Ovary (tissue), 9 donors: Measurements from ENCODE around the gene TPRKB. TPM values are rescaled to one million over a fixed set of nuclear protein-coding genes. Genes with fewer than 3 reads are reported as not detected.

Experiments used
- DNase-seq, 5 donors: peaks; one replicate each; pipeline ENCODE4 v3.0.0-alpha.2; 2019 to 2020
- H3K27ac ChIP-seq, 2 donors: fragments of 200-600 bp; one replicate each; pipeline versions ENCODE4 v1.5.1 to v1.8.0; 2019 to 2022
- H3K27me3 ChIP-seq: fragments of 200-600 bp; one replicate; pipeline ENCODE4 v1.8.0; 2022
- H3K36me3 ChIP-seq: fragments of 200-600 bp; sonication (generic); one replicate; pipeline ENCODE4 v1.5.1; 2019
- H3K4me1 ChIP-seq: one replicate; pipeline ENCODE4 v1.8.1; 2013; ENCODE audit warnings: mild to moderate bottlenecking, moderate library complexity; ENCODE audit not compliant: insufficient read depth
- H3K4me3 ChIP-seq: fragments of 200-600 bp; sonication (generic); one replicate; pipeline ENCODE4 v1.5.1; 2017
- H3K9me3 ChIP-seq, 2 donors: fragments of 200-600 bp in 1 of 2; sonication (generic) in 1 of 2; one replicate each; pipeline versions ENCODE4 v1.5.1 to v1.8.1; 2013 to 2019; ENCODE audit warnings: mild to moderate bottlenecking in 1 of 2, moderate library complexity in 1 of 2
- CTCF ChIP-seq, 3 donors: fragments of 450-650 bp in 2 of 3; fragments of 200-600 bp in 1 of 3; IDR thresholded peaks; one replicate each; pipeline versions ENCODE4 v1.5.1 to v1.8.0; 2016 to 2022; ENCODE audit warnings: antibody characterized with exemption in 3 of 3, mild to moderate bottlenecking in 1 of 3
- EP300 ChIP-seq: sonication (generic); formaldehyde crosslinking; IDR thresholded peaks from one replicate; pipeline ENCODE4 v1.6.1; 2017; ENCODE audit warnings: antibody characterized with exemption
- POLR2A ChIP-seq: fragments of 450-650 bp; IDR thresholded peaks from one replicate; pipeline ENCODE4 v1.6.1; 2017; ENCODE audit warnings: antibody characterized with exemption, mild to moderate bottlenecking, moderate library complexity
- WGBS, 3 donors: extraction: QIAGEN DNeasy Blood & Tissue Kit in 1 of 3; methylation state at CpG; one replicate each; pipeline versions ENCODE4 v1.1.5 to v1.1.7; 2013 to 2017; 5-methylcytosine and 5-hydroxymethylcytosine counted together
- intact Hi-C, 4 donors: fragments of 100-400 bp; cut with DNase I; formaldehyde crosslinking; loops; one replicate each; pipeline versions ENCODE4 v1.11.0 to v1.15.1; 2022 to 2023
- polyA plus RNA-seq, 2 donors: library from polyadenylated mRNA; stranded (reverse); fragments of 200-250 nt in 1 of 2; fragments of 350-450 nt in 1 of 2; fragmentation: Illumina TruSeq in 1 of 2; extraction: RNeasy Lipid Tissue Mini Kit (QIAGEN cat#74804) in 1 of 2; gene quantifications; one replicate each; pipeline ENCODE4 v1.2.3, GENCODE V29; 2013 to 2014
- total RNA-seq, 7 donors: library from RNA; depleted of rRNA in 2 of 7; stranded (reverse); fragments of >200 nt in 2 of 7; fragmentation: NEBNext Ultra II Directional in 3 of 7; extraction: Animal tissue kit (Norgen Biotek cat#: 25700) in 3 of 7; gene quantifications; one replicate each; pipeline versions ENCODE4 v1.1.0 to v1.2.4, GENCODE V29; 2016 to 2023
- donor health status: DM: no; HTN: no; CAD: no; lungs with moderate emphysema.
- donor health status: DM: no; HTN: no; CAD: no.
- donor health status: Bipolar disorder and iron deficiency.
- donor health status: DM: yes; HTN: yes; CAD: no.
- donor health status: DM: no; HTN: no; CAD: no.
- donor health status: DM: yes; HTN: yes; CAD: no.

Gene TPRKB
- total and polyA plus RNA-seq, 9 donors: 27.4 to 58.6 (median 40.5) TPM

GRCh38 chr2:73746877-73747208, 9.7 kb upstream of the TPRKB start:
- Histone ChIP-seq H3K27ac (no peak overlapping the region), H3K27me3 (no peaks in the 10 kb centered on the region), H3K36me3 (no peaks in the 10 kb centered on the region), H3K9me3 (no peaks in the 10 kb centered on the region), H3K4me3 (no peak overlapping the region), H3K4me1 (no peaks in the 10 kb centered on the region)
- TF ChIP-seq CTCF (IDR thresholded peaks at IDR 0.05): no peak
- no peak for TF ChIP-seq POLR2A
- TF ChIP-seq EP300: no peak
- WGBS, 3 donors: 81 to 90% (median 89%) methylated on average over 3 of the region's 3 CpGs
- no peak for DNase-seq
- intact Hi-C loops: no loop called here

- no peak for TF ChIP-seq EP300
- TF ChIP-seq POLR2A: no peak
- TF ChIP-seq CTCF (IDR thresholded peaks at IDR 0.05): no peak
Measured at GRCh38 chr2:73746015-73746876, 9.1 kb upstream of the TPRKB start.

GRCh38 chr2:73740767-73741166, 3.6 kb upstream of the TPRKB start:
- intact Hi-C loops: no loop called here
- H3K27me3 ChIP-seq: no peaks in the 10 kb centered on the region
- H3K9me3 ChIP-seq: no peaks in the 10 kb centered on the region
- no peak overlapping the region for H3K27ac ChIP-seq
- H3K4me3 ChIP-seq: no peak overlapping the region
- no peaks in the 10 kb centered on the region for H3K4me1 ChIP-seq
- WGBS, 3 donors: 82 to 99% (median 83%) methylated on average over 2 of the region's 2 CpGs
- no peak for TF ChIP-seq CTCF (IDR thresholded peaks at IDR 0.05)
- no peak for TF ChIP-seq POLR2A
- TF ChIP-seq EP300: no peak
- H3K36me3 ChIP-seq: no peaks in the 10 kb centered on the region
- no peak for DNase-seq

More at GRCh38 chr2:73746015-73746876, 9.1 kb upstream of the TPRKB start:
- intact Hi-C loops: no loop called here
- Histone ChIP-seq H3K27me3 (no peaks in the 10 kb centered on the region), H3K36me3 (no peaks in the 10 kb centered on the region), H3K9me3 (no peaks in the 10 kb centered on the region), H3K4me1 (no peaks in the 10 kb centered on the region), H3K27ac (no peak overlapping the region), H3K4me3 (no peak overlapping the region)
- no peak for DNase-seq
- 87 to 92% (median 91%) methylated on average over 11 of the region's 11 CpGs for WGBS, 3 donors

- WGBS, 3 donors: 88 to 97% (median 93%) methylated on average over 3 of the region's 3 CpGs
- no peak for DNase-seq
- no peaks in the 10 kb centered on the region for H3K36me3 ChIP-seq
- no peaks in the 10 kb centered on the region for H3K4me1 ChIP-seq
- TF ChIP-seq EP300 (no peak), POLR2A (no peak), CTCF (IDR thresholded peaks at IDR 0.05) (no peak)
- H3K9me3 ChIP-seq: no peaks in the 10 kb centered on the region
- no peaks in the 10 kb centered on the region for H3K27me3 ChIP-seq
- intact Hi-C loops: no loop called here
- no peak overlapping the region for H3K27ac ChIP-seq
- H3K4me3 ChIP-seq: no peak overlapping the region
Measured at GRCh38 chr2:73739101-73739500, 2.0 kb upstream of the TPRKB start.
